Measurements from ENCODE around the gene RNLS.

Gene RNLS

GRCh38 chr10:88423732-88424131, 159.4 kb downstream of the RNLS start:
- no peak for TF ChIP-seq ZNF274 (IDR thresholded peaks at IDR 0.05; ENCODE audit: low read length)
- TF ChIP-seq ZNF274 (tag by site-specific recombination; IDR thresholded peaks at IDR 0.05; ENCODE audit: borderline replicate concordance) = no peak
- TF ChIP-seq ZNF501 (tag by site-specific recombination; IDR thresholded peaks at IDR 0.05) = no peak
- TF ChIP-seq ZNF37A (tag by site-specific recombination; IDR thresholded peaks at IDR 0.05) = no peak
- no peak for TF ChIP-seq ZNF132 (tag by site-specific recombination; IDR thresholded peaks at IDR 0.05; ENCODE audit: borderline replicate concordance)
- no peak for TF ChIP-seq EGR2 (tag by site-specific recombination; IDR thresholded peaks at IDR 0.05; ENCODE audit: low read depth)
- no peaks in the 10 kb centered on the region for H3K9me3 ChIP-seq (ENCODE audit: control insufficient read depth, insufficient read depth, low read depth, low read length)
- H3K27ac ChIP-seq (ENCODE audit: extremely low read depth, low read depth, low read length) = no peak overlapping the region
- CTCF ChIA-PET = no interaction called here
- H3K4me1 ChIP-seq (ENCODE audit: control insufficient read depth, insufficient read depth, low read length) = peaks cover 13% of the 10 kb centered on the region
- no peaks in the 10 kb centered on the region for H3K36me3 ChIP-seq (ENCODE audit: control insufficient read depth in 2 of 2, insufficient read depth in 1 of 2, low read length in 2 of 2)
- H3K4me3 ChIP-seq (ENCODE audit: low read depth, low read length) = no peak overlapping the region
- POLR2A ChIA-PET = no interaction called here

- Histone ChIP-seq H3K4me3 (ENCODE audit: low read depth, low read length) (no peak overlapping the region), H3K27ac (ENCODE audit: extremely low read depth, low read depth, low read length) (no peak overlapping the region), H3K9me3 (ENCODE audit: control insufficient read depth, insufficient read depth, low read depth, low read length) (no peaks in the 10 kb centered on the region), H3K4me1 (ENCODE audit: control insufficient read depth, insufficient read depth, low read length) (peaks cover 3% of the 10 kb centered on the region), H3K36me3 (ENCODE audit: control insufficient read depth in 2 of 2, insufficient read depth in 1 of 2, low read length in 2 of 2) (no peaks in the 10 kb centered on the region)
- TF ChIP-seq SCRT1 (tag by site-specific recombination; IDR thresholded peaks at IDR 0.05; ENCODE audit: borderline replicate concordance) (peak; percentile 53; the same call in 1 of the 2 replicates), ZNF704 (tag by site-specific recombination; IDR thresholded peaks at IDR 0.05) (no peak), SCRT2 (tag by site-specific recombination; IDR thresholded peaks at IDR 0.05) (peak; percentile 80)
- ChIA-PET CTCF (interaction anchor here (0.9 to 1.2 kb wide), 2 partner anchors 144 to 147 kb away, joined by 3 to 11 read pairs; no protein-coding TSS in a partner anchor), POLR2A (no interaction called here)
These were observed 161.5 kb downstream of the RNLS start for GRCh38 chr10:88421590-88421989.

- CTCF ChIA-PET = no interaction called here
- Histone ChIP-seq H3K27ac (ENCODE audit: extremely low read depth, low read depth, low read length) (no peak overlapping the region), H3K36me3 (ENCODE audit: control insufficient read depth in 2 of 2, insufficient read depth in 1 of 2, low read length in 2 of 2) (no peaks in the 10 kb centered on the region), H3K9me3 (ENCODE audit: control insufficient read depth, insufficient read depth, low read depth, low read length) (no peaks in the 10 kb centered on the region), H3K4me1 (ENCODE audit: control insufficient read depth, insufficient read depth, low read length) (peaks cover 3% of the 10 kb centered on the region; the same call in 1 of the 2 replicates), H3K4me3 (ENCODE audit: low read depth, low read length) (no peak overlapping the region)
- POLR2A ChIA-PET = no interaction called here
- no peak for TF ChIP-seq ZNF776 (tag by site-specific recombination; IDR thresholded peaks at IDR 0.05; ENCODE audit: borderline replicate concordance)
- TF ChIP-seq ZNF488 (tag by site-specific recombination; IDR thresholded peaks at IDR 0.05) = no peak
- TF ChIP-seq GLI2 (tag by site-specific recombination; IDR thresholded peaks at IDR 0.05; ENCODE audit: borderline replicate concordance, low read depth) = no peak
- TF ChIP-seq ZNF501 (tag by site-specific recombination; IDR thresholded peaks at IDR 0.05) = no peak
- no peak for TF ChIP-seq ZNF433 (tag by site-specific recombination; IDR thresholded peaks at IDR 0.05; ENCODE audit: low read depth)
- no peak for TF ChIP-seq MZF1 (tag by site-specific recombination; IDR thresholded peaks at IDR 0.05; ENCODE audit: borderline replicate concordance)
- no peak for TF ChIP-seq ZNF354C (tag by site-specific recombination; IDR thresholded peaks at IDR 0.05; ENCODE audit: borderline replicate concordance, low read depth)
- no peak for TF ChIP-seq ZNF175 (tag by site-specific recombination; IDR thresholded peaks at IDR 0.05)
- TF ChIP-seq ZBTB17 (tag by site-specific recombination; IDR thresholded peaks at IDR 0.05) = no peak
- TF ChIP-seq, protein P1, sequence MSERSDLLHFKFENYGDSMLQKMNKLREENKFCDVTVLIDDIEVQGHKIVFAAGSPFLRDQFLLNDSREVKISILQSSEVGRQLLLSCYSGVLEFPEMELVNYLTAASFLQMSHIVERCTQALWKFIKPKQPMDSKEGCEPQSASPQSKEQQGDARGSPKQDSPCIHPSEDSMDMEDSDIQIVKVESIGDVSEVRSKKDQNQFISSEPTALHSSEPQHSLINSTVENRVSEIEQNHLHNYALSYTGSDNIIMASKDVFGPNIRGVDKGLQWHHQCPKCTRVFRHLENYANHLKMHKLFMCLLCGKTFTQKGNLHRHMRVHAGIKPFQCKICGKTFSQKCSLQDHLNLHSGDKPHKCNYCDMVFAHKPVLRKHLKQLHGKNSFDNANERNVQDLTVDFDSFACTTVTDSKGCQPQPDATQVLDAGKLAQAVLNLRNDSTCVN (tag by site-specific recombination; optimal IDR thresholded peaks at IDR 0.05) = no peak
- TF ChIP-seq ZNF518A (tag by site-specific recombination; conservative IDR thresholded peaks at IDR 0.05; ENCODE audit: low read depth) = no peak
- no peak for TF ChIP-seq ZNF24 (tag by site-specific recombination; IDR thresholded peaks at IDR 0.05)
- no peak for TF ChIP-seq HOXC10 (CRISPR knock-in tag; IDR thresholded peaks at IDR 0.05)
- TF ChIP-seq ZNF174 (tag by site-specific recombination; IDR thresholded peaks at IDR 0.05) = no peak
- TF ChIP-seq KLF16 (tag by site-specific recombination; IDR thresholded peaks at IDR 0.05) = no peak
- TF ChIP-seq ZNF521 (tag by site-specific recombination; IDR thresholded peaks at IDR 0.05) = no peak
These were observed 164.2 kb downstream of the RNLS start for GRCh38 chr10:88418871-88419270.
